SW480 (cell line): ENCODE results near the gene ALAD.
"Not testable (repeated sequence)": the region's sequence is repeated elsewhere in the genome, so short reads cannot be mapped to it uniquely, and the experiment has no call there.

ENCODE experiments used
- DNase-seq: peaks from one replicate; pipeline ENCODE4 v3.0.0-alpha.2; 2016; ENCODE audit warnings: low spot score

Gene ALAD

DNA sequence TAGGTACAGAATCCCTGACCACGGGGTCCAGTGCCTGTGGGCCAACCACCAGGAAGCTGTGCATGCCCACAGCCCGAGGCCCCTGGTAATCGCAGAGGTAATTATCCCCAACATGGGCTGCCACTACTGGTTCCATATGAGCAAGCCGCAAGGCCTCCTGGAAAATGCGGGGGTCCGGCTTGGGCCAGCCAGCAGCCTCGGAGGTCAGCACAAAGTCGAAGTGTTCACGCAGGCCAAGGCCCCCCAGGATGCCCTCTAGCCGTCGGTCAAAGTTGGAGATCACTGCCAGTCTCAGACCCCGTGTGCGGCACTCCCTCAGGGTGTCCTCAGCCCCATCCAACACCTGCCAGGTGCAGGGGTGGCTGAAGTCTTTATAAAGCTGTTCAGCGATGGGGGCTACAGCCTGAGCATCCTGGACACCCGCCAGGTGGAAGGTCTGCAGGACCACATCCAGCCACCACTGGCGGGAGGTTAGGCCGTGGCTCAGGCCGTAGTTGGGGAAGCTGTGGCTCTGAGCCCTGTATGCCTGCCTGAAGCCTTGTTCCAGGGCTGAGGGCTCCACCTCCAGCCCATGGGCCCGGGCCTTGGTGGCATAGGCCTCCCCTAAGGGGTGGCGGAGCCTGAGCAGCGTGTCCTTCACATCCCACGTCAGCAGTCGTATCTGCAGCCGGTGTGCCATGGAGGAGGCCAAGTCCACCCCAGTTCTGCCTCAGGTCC lies 27.2 kb downstream of the ALAD start:
- DNase-seq, result no peak

DNA sequence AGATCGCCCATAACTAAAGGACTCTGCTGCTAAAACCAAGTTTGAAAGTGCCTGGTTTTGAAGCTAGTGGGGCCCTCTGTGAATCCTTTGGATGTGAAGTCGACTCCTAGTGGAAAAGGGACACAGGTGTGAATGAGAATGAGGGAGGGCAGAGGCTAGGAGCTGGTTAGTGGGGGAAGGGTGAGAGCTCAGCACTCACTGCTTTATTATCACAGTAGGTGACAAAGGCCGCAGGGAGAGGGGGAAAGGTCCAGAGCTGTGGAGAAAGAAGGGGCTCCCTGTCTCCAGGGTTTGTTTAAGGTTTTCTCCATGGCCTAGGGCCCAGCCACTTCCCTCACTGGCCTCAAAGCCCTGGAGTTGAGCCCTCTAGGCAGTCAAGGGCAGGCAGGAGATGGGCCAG lies 27.8 kb downstream of the ALAD start:
- no peak for DNase-seq

DNA sequence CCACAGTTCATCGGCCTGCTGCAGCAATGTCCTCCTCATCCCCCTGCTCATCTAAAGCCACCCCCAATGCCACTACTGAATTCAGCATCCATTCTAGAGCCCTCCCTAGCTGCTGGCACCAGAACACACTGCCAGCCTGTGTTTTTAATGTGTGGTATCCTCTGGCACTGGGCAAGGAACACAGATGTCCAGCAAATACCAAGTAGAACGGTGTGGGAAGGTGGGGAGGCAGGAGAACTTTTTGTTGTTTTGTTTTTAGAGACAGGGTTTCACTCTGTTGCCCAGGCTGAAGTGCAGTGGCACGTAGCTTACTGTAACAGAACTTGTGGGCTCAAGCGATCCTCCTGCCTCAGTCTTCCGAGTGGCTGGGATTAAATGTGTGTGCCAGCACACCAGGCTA lies 29.0 kb downstream of the ALAD start:
- DNase-seq, result no peak

DNA sequence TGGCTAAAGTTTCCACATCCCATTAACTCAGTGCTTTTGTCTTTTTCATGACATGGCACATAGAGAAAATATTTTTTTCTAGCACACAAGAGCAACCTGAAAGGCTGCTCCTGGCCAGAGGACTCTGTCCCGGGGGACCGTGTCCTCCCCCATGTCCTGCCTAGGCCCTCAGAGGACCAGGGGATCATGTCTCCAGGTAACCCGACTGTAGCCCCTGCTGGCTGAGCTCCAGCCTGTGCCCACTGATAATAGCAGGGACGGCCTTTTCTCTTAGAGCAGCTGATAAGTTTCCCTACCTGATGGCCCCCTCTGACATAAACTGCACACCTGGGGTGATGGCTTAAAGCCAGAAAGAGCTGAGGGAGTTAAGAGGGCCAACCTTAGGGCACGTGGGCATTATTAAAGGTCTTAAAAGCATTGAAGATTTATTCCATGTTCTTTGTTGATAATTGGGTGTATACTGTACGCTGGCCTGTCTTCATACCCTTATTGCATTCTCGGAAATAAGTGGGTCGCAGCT lies 30.2 kb downstream of the ALAD start:
- DNase-seq, result no peak

DNA sequence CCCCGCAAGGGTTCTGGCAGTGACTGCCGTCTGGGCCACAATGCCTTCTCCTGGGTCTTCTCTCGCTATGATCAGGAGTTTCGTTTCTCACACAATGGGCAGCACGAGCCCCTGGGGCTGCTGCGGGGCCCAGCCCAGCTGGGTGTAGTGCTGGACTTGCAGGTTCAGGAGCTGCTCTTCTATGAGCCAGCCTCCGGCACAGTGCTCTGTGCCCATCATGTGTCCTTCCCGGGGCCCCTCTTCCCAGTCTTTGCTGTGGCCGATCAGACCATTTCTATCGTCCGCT lies 31.3 kb downstream of the ALAD start:
- no peak for DNase-seq

DNA sequence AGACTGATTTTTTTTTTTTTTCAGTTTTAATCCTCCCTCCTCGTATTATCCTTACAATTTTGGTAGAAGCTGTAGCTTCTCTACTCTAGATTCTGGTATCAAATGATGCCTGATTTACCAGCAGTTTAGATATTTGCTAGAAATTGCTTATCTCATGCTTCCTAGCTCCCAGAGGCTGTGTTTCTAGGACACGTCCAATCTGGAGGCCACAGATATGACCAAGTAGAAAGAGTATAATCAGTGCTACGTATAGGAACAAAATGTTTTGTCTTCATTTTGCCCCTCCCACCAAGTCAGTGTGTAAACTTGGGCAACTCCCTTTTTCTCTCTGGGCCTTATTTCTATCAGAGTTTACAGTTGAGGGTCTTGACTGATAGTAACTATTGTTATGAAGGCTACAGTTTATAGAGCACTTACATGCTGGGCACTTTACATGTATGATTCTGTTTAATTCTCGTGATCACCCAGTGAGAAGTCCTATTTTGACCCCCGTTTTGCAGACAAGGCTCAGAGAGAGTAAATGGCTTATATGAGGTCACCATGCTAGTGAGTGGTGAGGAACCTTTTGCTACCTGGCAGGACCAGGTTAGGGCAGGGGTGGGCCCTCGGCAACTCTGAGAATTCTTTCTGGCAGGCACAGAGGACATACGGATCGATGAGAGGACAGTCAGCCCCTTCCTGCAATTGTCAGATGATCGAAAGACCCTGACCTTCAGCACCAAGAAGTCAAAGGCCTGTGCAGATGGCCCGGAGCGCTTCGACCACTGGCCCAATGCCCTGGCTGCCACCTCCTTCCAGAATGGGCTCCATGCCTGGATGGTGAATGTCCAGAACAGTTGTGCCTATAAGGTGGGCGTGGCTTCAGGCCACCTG lies 31.9 kb downstream of the ALAD start:
- DNase-seq, result no peak

DNA sequence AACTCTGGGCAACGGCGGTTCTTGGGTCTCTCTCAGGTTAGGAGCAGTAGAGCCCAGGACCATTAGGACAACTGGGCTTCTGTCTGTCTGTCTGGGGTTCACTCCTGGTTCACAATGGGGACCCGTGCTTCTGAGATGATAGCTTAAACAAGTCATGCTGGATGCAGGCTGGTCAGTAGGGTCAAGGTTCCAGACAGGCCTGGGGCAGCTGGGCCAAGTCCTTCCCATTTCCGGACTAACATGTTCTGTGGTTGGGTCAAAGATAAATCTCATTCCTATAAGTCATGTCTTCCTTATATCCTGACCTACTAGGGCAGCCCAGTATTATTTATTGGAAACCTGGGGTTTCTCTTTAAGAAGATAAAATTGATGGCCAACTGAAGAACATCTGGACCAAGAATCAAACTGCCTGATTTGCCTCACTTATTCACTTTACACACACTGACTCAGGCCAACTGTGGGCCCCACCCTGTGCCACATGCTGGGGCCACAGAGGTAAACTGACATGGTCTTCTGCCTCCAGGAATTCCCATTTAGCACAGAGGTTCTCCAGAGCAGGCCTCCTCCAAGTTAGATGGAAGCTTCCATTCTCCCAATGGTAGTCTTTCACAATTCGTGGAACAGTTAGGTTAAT lies 32.6 kb downstream of the ALAD start:
- no peak for DNase-seq

DNA sequence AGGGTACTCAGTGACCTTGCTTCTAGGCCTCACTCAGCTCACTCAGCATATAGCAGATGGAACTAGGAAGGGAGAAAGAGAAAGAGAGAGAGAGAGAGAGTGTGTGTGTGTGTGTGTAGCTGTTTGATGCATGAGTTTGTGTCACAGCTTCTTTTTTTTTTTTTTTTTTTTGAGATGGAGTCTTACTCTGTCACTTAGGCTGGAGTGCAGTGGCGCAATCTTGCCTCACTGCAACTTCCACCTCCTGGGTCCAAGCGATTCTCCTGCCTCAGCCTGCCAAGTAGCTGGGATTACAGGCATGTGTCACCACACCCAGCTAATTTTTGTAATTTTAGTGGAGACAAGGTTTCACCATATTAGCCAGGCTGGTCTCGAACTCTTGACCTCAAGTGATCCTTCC lies 35.4 kb downstream of the ALAD start:
- not testable (repeated sequence) for DNase-seq

DNA sequence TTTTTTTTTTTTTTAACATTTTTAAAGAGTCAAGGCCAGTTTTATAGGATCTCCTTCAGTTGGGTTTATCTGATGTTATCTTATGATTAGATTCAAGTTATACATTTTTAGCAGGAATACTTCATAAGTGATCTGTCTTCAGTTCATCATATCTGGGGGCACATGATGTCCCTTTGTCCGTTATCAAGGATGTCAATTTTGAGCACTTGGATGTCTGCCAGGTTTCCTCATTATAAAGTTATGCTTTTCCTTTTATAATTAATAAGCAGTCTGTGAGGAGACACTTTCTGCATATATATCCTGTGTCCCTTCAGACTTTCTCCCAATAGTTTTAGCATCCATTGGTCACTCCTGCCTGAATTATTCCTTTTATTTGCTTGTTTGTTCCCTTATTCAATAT lies 36.1 kb downstream of the ALAD start:
- no peak for DNase-seq

DNA sequence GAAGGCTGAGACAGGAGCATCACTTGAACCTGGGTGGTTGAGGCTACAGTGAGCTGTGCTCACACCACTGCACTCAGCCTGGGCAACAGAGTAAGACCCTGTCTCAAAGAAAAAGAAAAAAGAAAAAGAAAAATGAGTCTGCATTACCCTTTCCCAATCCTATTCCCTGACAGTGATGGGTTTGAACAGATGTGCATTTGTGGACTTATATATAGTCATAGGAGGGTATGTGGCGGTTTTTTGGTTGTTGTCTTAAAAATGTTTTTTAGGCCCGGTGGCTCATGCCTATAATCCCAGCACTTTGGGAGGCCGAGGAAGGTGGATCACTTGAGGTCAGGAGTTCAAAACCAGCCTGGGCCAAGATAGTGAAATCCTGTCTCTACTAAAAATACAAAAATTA lies 37.7 kb downstream of the ALAD start:
- DNase-seq, result no peak

DNA sequence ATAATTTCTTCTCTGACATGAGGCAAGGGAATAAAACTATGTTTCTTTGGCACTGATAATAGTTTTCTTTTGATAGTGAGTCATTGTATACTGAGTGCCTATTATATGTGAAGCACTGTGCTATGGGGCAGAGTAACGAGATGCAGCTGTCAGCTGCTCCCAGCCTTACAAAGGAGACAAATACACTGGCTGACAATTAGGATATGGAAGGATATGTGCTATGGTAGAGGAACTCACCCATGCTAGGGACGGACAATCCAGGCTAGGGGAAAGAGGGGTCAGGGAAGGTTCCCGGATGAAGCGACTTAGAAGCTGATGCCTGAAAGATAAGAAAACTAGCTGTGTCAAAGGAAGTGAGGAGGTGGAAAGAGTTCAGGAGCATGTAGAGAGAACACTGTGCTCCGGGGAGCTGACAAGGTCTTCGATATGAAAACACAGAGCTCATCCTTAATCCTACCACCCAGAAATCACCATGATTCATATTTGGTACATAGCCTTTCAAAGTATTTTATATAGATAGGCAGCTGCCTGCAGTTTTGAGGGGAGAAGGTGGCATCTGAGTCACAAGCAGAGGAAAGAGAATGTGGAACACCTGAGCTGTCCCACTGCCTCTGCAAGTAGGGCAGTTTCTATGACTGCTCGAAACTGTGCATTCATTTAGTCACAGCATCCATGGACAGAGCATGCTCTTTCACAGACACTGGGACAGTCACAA lies 39.6 kb downstream of the ALAD start:
- DNase-seq, result no peak

DNA sequence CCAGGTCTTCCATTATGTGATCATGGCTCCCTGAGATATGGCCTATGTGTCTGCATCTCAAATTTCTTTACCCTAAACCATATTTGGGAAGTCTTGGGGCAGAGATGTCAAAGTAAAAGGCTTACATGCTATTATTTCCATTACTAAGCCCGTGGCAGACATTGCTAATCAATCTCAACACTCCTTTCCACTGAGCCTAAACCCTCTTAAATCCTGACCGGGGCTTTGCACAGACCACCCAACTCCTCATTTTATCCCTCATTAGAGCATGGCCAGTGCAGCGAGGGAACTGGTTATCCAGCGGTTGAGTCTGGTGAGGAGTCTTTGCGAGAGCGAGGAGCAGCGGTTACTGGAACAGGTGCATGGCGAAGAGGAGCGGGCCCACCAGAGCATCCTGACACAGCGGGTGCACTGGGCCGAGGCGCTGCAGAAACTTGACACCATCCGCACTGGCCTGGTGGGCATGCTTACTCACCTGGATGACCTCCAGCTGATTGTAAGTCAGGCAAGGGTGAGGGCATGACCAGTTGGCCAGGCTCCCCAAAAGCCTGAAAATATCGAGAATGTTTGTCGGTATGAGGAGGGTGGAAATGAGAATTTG lies 40.7 kb downstream of the ALAD start:
- DNase-seq, result no peak

DNA sequence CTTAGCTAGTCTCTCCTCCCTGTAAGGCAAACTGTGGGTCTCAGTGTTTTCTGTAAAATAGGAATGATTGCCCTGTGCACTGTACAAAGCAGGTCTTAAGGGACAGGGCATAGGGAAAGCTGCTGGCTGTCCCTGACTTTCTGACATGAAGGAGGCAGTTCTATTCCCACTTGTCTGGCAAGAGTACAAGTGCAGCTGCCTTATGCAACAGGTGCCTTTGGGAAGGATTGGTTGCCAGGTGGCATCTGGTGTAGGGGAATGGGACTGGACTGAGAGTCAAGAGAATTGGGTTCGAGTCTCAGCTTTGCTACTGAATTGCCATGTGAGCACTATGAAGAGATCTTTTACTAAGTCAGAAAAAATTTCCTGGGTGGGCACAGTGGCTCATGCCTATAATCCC lies 41.7 kb downstream of the ALAD start:
- DNase-seq, result no peak

DNA sequence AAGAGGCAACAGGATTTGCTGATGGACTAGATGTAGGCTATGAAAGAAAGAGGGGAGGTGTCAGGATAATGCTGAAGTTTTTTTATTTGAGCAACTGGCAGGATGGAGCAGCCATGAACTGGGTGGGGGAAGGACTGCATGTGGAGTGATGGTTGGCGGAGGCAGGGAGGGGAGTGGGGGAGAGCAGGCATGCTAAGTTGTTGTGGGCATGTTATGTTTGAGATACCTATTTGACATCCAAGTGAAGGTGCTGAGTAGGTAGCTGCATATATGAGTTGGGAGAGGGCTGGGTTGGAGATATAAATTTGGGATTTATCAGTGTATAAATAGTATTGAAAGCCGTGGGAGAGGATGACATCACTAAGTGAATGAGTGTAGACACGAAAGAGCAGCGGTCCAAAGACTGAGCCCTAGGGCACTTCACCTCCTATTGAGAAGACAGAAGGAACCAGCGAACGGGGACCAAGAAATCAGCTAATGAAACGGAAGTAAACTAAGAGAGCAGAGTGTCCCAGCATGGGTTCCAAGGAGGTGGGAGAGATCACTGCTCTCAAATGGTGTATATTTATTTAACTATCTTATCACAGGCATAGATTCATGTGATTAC lies 44.3 kb downstream of the ALAD start:
- no peak for DNase-seq

DNA sequence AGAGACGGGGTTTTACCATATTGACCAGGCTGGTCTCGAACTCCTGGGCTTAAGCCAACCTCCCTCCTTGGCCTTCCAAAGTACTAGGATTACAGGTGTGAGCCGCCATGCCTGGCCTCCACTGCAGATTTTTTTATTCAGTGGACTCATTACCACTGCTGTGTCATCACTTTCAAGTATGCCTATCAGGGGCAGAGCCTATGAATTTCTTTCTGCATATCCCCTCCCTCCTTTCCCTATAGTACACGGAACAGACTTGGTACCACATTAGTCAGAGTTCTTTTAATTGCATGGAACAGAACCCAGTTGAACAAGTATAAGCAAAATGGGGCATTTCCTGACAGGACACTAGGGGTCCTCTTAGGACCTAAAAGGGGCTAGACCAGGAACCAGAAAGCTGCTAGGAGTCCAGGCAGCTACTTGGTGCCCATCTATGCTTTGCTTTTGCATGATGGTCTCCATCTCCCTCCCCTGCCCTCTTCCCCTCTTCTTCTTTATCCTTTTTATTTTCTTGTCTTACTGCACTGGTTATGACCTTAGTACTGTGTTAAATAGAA lies 46.0 kb downstream of the ALAD start:
- no peak for DNase-seq

DNA sequence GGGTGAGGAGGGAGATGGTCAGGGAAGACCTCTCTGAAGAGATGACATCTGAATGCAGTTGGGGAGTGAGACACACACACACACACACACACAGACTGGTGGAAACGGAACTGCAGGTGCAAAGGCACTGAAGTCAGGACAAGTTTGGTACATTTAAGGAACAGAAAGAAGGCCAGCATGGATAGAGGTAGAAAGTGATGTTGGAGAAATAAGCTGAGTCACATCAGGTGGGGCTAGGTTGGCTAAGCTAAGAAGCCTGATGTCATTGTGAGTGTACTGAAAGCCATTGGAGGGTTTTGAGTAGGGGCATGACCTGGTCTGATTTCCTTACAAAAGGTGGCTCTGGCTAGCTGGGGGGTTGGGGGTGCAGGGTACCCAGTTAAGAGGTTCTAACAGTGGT lies 48.7 kb downstream of the ALAD start:
- DNase-seq, result no peak

DNA sequence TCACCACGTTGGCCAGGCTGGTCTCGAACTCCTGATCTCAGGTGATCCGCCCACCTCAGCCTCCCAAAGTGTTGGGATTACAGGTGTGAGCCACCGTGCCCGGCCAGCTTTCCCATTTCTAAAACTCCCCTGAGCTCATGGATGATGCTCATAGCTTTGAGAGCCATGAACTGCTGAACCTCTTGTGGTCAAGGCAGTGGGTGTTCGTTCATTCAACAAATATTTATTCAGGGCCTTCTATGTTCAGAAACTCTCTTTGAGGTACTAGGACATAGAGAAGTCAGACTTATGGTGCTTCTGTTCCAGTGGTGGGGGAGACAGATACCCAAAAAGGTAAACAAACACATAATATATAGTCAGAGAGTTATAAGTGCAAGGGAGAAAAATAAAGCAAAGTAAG lies 49.1 kb downstream of the ALAD start:
- no peak for DNase-seq

DNA sequence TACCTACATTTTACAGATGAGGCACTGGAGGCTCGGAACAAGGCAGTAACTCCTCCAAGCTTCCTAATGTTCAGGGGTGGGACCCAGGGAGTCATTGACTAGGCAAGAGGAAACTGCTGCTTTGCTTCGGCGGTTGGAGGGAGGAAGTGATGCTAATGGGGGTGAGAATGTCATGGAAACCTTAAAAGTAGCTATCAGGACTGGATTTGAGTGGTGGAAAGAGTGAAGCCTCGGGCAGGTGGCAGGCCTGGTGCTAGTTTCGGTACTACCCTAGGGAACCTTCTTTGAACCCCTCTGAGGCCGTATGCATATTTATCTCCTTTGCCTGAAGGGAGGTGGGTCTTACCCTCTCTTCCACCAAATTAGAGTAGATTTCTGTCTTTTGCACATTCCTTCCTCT lies 50.1 kb downstream of the ALAD start:
- DNase-seq, result no peak

DNA sequence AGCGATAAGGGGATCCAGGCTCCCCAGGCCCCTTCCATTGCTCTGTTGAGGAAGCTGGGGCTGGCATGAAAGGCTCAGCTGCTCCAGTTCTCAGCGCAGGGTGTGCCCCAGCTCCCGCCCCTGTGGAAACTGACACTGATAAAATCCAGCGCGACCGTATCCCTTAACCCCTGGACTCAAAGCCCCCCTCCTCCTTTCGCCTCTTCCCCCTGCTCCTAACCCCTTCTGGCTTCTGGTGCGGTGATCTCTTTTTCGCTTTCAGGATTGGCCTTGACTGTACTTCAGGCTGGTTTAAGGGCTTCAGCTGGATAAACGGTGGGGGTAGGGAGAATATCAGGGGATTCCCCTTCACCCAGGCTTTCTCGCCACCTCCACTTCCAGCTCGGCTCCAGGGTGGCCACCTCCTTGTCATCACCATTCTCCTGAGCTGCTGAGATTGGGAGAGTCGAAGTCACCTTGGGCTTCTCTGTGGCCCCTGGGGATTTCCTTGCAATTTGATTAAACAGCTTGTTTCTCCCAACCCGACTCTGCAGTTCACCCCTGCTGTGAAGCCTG lies 50.9 kb downstream of the ALAD start:
- DNase-seq, result no peak

DNA sequence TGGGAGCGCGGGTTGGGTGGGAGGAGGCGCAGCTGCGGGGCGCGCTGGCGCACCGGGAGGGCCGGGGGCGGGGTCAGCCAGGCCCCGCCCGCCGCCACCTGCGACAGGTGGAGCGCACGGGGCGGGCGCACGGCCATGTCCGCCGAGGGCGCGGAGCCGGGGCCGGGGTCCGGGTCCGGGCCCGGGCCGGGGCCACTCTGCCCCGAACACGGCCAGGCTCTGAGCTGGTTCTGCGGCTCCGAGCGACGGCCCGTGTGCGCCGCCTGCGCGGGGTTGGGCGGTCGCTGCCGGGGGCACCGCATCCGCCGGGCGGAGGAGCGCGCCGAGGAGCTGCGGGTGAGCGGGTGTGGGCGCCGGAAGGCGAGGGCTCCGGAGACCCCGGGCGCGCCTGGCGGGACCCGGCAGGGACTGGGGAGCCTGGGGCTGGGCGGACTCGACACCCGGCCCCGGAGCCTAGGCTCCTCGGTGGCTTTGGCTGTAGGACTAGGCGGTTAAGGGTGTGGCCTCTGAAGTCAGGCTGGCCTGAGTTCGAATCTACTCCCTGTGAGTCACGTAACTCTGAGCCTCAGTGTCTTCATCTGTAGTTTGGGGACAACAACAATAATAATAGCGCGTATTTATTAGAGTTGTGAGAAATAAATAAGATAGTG lies 51.5 kb downstream of the ALAD start, which contains the start of gene BSPRY:
Gene BSPRY (plus strand): TSS at position 97 of the 650 bp plus-strand sequence. CDS start 39 bp downstream, at position 136.
- DNase-seq, result peak; percentile 39
